ENCODE results near the gene ZC3HAV1. TPM values are rescaled to one million over a fixed set of nuclear protein-coding genes. Genes with fewer than 3 reads are reported as not detected.

ZC3HAV1 gene
- total RNA-seq, 3 donors from 2014 or later = 22.1 to 41.3 (median 37.7) TPM

- Histone ChIP-seq H3K27me3 (no peaks in the 10 kb centered on the region), H3K36me3 (no peaks in the 10 kb centered on the region), H3K9me3 (no peaks in the 10 kb centered on the region), H3K4me1 (no peaks in the 10 kb centered on the region), H3K27ac (no peak overlapping the region), H3K4me3 (no peak overlapping the region)
- intact Hi-C loops (cut with DNase I; ENCODE audit: low total_unique reads) = no loop called here
- TF ChIP-seq POLR2AphosphoS5 (IDR thresholded peaks at IDR 0.05) = no peak
- TF ChIP-seq CTCF (IDR thresholded peaks at IDR 0.05) = no peak
- TF ChIP-seq POLR2A (IDR thresholded peaks at IDR 0.05) = no peak
- DNase-seq (ENCODE audit: low spot score in 2 of 2) = no peak
Measured at GRCh38 chr7:139072796-139073195, 36.7 kb downstream of the ZC3HAV1 start.

GRCh38 chr7:139071680-139072079, 37.8 kb downstream of the ZC3HAV1 start:
- H3K4me3 ChIP-seq = no peak overlapping the region
- TF ChIP-seq POLR2AphosphoS5 (IDR thresholded peaks at IDR 0.05) (no peak), POLR2A (IDR thresholded peaks at IDR 0.05) (no peak), CTCF (IDR thresholded peaks at IDR 0.05) (no peak)
- H3K36me3 ChIP-seq = no peaks in the 10 kb centered on the region
- no peak overlapping the region for H3K27ac ChIP-seq
- intact Hi-C loops (cut with DNase I; ENCODE audit: low total_unique reads) = no loop called here
- H3K9me3 ChIP-seq = no peaks in the 10 kb centered on the region
- DNase-seq (ENCODE audit: low spot score in 2 of 2) = no peak
- H3K27me3 ChIP-seq = no peaks in the 10 kb centered on the region
- no peaks in the 10 kb centered on the region for H3K4me1 ChIP-seq

GRCh38 chr7:139068544-139069399, 40.7 kb downstream of the ZC3HAV1 start:
- Histone ChIP-seq H3K4me3 (no peak overlapping the region), H3K9me3 (no peaks in the 10 kb centered on the region), H3K27ac (no peak overlapping the region), H3K36me3 (peaks cover 6% of the 10 kb centered on the region), H3K4me1 (no peaks in the 10 kb centered on the region), H3K27me3 (no peaks in the 10 kb centered on the region)
- TF ChIP-seq POLR2A (IDR thresholded peaks at IDR 0.05) = no peak
- no peak for TF ChIP-seq CTCF (IDR thresholded peaks at IDR 0.05)
- TF ChIP-seq POLR2AphosphoS5 (IDR thresholded peaks at IDR 0.05) = no peak
- intact Hi-C loops (cut with DNase I; ENCODE audit: low total_unique reads) = no loop called here
- DNase-seq (ENCODE audit: low spot score in 2 of 2) = no peak

GRCh38 chr7:139066315-139066714, 43.2 kb downstream of the ZC3HAV1 start:
- no peak overlapping the region for H3K27ac ChIP-seq
- no peak for TF ChIP-seq CTCF (IDR thresholded peaks at IDR 0.05)
- TF ChIP-seq POLR2AphosphoS5 (IDR thresholded peaks at IDR 0.05) = no peak
- no peak for TF ChIP-seq POLR2A (IDR thresholded peaks at IDR 0.05)
- no peak for DNase-seq (ENCODE audit: low spot score in 2 of 2)
- H3K4me1 ChIP-seq = no peaks in the 10 kb centered on the region
- H3K4me3 ChIP-seq = no peak overlapping the region
- no peaks in the 10 kb centered on the region for H3K9me3 ChIP-seq
- no peaks in the 10 kb centered on the region for H3K27me3 ChIP-seq
- intact Hi-C loops (cut with DNase I; ENCODE audit: low total_unique reads) = no loop called here
- H3K36me3 ChIP-seq = peaks cover 6% of the 10 kb centered on the region

GRCh38 chr7:139065323-139065722, 44.2 kb downstream of the ZC3HAV1 start:
- intact Hi-C loops (cut with DNase I; ENCODE audit: low total_unique reads) = no loop called here
- Histone ChIP-seq H3K36me3 (peaks cover 6% of the 10 kb centered on the region), H3K4me1 (no peaks in the 10 kb centered on the region), H3K27ac (no peak overlapping the region), H3K27me3 (no peaks in the 10 kb centered on the region), H3K9me3 (no peaks in the 10 kb centered on the region), H3K4me3 (no peak overlapping the region)
- no peak for DNase-seq (ENCODE audit: low spot score in 2 of 2)
- no peak for TF ChIP-seq POLR2AphosphoS5 (IDR thresholded peaks at IDR 0.05)
